Kidney (tissue), 14 donors: Measurements from ENCODE around the gene ARHGAP42. TPM values are rescaled to one million over a fixed set of nuclear protein-coding genes. Genes with fewer than 3 reads are reported as not detected.

Experiments
- DNase-seq, 5 donors: peaks; one replicate each; pipeline ENCODE4 v3.0.0-alpha.2; 2013 to 2020
- FAIRE-seq: peaks from 2 replicates; lab custom pipeline; 2012; peaks lifted over from hg19 to GRCh38; lab: Jason Lieb, UNC
- H3K27ac ChIP-seq, 2 donors: one replicate each; pipeline ENCODE4 v1.7.0; 2013; ENCODE audit warnings: low read depth in 2 of 2, low read length in 2 of 2, inconsistent platforms in 1 of 2
- H3K27me3 ChIP-seq: one replicate; pipeline ENCODE4 v1.7.1; 2013; ENCODE audit warnings: low read length, inconsistent platforms; ENCODE audit not compliant: control insufficient read depth, insufficient read depth
- H3K36me3 ChIP-seq, 3 donors: one replicate each; pipeline versions ENCODE4 v1.7.0 to v1.7.1; 2013; ENCODE audit warnings: low read length in 3 of 3, control low read depth in 1 of 3, inconsistent platforms in 1 of 3; ENCODE audit not compliant: insufficient read depth in 3 of 3, control insufficient read depth in 2 of 3
- H3K4me1 ChIP-seq, 3 donors: one replicate each; pipeline versions ENCODE4 v1.7.0 to v1.7.1; 2013; ENCODE audit warnings: low read length in 3 of 3, inconsistent platforms in 1 of 3, low read depth in 1 of 3; ENCODE audit not compliant: control insufficient read depth in 2 of 3, insufficient read depth in 2 of 3
- H3K4me3 ChIP-seq, 3 donors: one replicate each; pipeline versions ENCODE4 v1.7.0 to v1.8.1; 2013; ENCODE audit warnings: low read length in 3 of 3, control low read depth in 1 of 3, inconsistent platforms in 1 of 3
- H3K9ac ChIP-seq, 3 donors: one replicate each; pipeline versions ENCODE4 v1.7.0 to v1.7.1; 2013; ENCODE audit warnings: low read length in 3 of 3, control low read depth in 1 of 3, inconsistent platforms in 1 of 3
- H3K9me3 ChIP-seq, 3 donors: one replicate each; pipeline versions ENCODE4 v1.7.0 to v1.7.1; 2013; ENCODE audit warnings: low read length in 3 of 3, control low read depth in 1 of 3, inconsistent platforms in 1 of 3; ENCODE audit not compliant: control insufficient read depth in 2 of 3, insufficient read depth in 1 of 3
- CTCF ChIP-seq: IDR thresholded peaks from 3 replicates; pipeline ENCODE4 v1.5.1; 2012; ENCODE audit warnings: mild to moderate bottlenecking, moderate library complexity, borderline replicate concordance; ENCODE audit not compliant: insufficient read depth; ENCODE audit errors: extremely low read depth
- intact Hi-C: fragments of 100-400 bp; cut with DNase I; formaldehyde crosslinking; loops from one replicate; pipeline ENCODE4 v1.11.1; 2022
- polyA plus RNA-seq: library from polyadenylated mRNA; stranded (reverse); fragments of 350-450 nt; fragmentation: Illumina TruSeq; extraction: RNeasy Lipid Tissue Mini Kit (QIAGEN cat#74804); gene quantifications from one replicate; pipeline ENCODE4 v1.2.3, GENCODE V29; 2014; ENCODE audit warnings: low read depth, low replicate concordance; ENCODE audit not compliant: insufficient read depth
- total RNA-seq: library from RNA; stranded (reverse); fragmentation: NEBNext Ultra II Directional; extraction: Animal tissue kit (Norgen Biotek cat#: 25700); gene quantifications from one replicate; pipeline ENCODE4 v1.2.1, GENCODE V29; 2021
- donor health status: control.
- donor health status: control.
- donor health status: control.
- donor health status: control.
- donor health status: control.
- donor health status: DM: yes; HTN: yes; CAD: no.
- donor health status: Normal renal cell carcinoma (clear cell type).

The ARHGAP42 gene
- total and polyA plus RNA-seq, 2 donors from 2014 or later: 4.2 to 18.9 TPM

- TF ChIP-seq CTCF: no peak
- H3K27ac ChIP-seq: no peak overlapping the region
- H3K27me3 ChIP-seq: no peaks in the 10 kb centered on the region
- H3K4me3 ChIP-seq: no peak overlapping the region
- H3K4me1 ChIP-seq: no peaks in the 10 kb centered on the region
- intact Hi-C loops: no loop called here
- FAIRE-seq (no peak), DNase-seq (no peak)
- H3K9ac ChIP-seq: no peak overlapping the region
- no peaks in the 10 kb centered on the region for H3K9me3 ChIP-seq
- no peaks in the 10 kb centered on the region for H3K36me3 ChIP-seq
Measured at GRCh38 chr11:100799445-100799844, 112.4 kb downstream of the ARHGAP42 start.

- no peak for TF ChIP-seq CTCF
- Histone ChIP-seq H3K36me3 (no peaks in the 10 kb centered on the region), H3K9me3 (no peaks in the 10 kb centered on the region), H3K4me1 (no peaks in the 10 kb centered on the region), H3K27me3 (no peaks in the 10 kb centered on the region), H3K4me3 (no peak overlapping the region), H3K9ac (no peak overlapping the region), H3K27ac (no peak overlapping the region)
- intact Hi-C loops: no loop called here
- FAIRE-seq (no peak), DNase-seq (no peak)
Measured at GRCh38 chr11:100800202-100800601, 113.1 kb downstream of the ARHGAP42 start.

- Histone ChIP-seq H3K4me3 (no peak overlapping the region), H3K9me3 (no peaks in the 10 kb centered on the region), H3K36me3 (no peaks in the 10 kb centered on the region), H3K9ac (no peak overlapping the region), H3K27me3 (no peaks in the 10 kb centered on the region), H3K27ac (no peak overlapping the region), H3K4me1 (no peaks in the 10 kb centered on the region)
- intact Hi-C loops: no loop called here
- DNase-seq (no peak), FAIRE-seq (peak; percentile 30)
- TF ChIP-seq CTCF: no peak
Measured at GRCh38 chr11:100801225-100801999, 114.3 kb downstream of the ARHGAP42 start.
